Measurements from ENCODE around the gene STARD10.

STARD10 gene

GRCh38 chr11:72821920-72822799, 28.3 kb upstream of the STARD10 start:
- TF ChIP-seq POLR2AphosphoS5 (IDR thresholded peaks at IDR 0.05; ENCODE audit: low read depth, low read length) (peak; percentile 78), FOXP2 (optimal IDR thresholded peaks at IDR 0.05; ENCODE audit: borderline replicate concordance, extremely low read depth, extremely low read length, insufficient read depth) (peak; percentile 87), TAF1 (IDR thresholded peaks at IDR 0.05; ENCODE audit: borderline replicate concordance, insufficient read depth, low read length) (no peak)

DNA sequence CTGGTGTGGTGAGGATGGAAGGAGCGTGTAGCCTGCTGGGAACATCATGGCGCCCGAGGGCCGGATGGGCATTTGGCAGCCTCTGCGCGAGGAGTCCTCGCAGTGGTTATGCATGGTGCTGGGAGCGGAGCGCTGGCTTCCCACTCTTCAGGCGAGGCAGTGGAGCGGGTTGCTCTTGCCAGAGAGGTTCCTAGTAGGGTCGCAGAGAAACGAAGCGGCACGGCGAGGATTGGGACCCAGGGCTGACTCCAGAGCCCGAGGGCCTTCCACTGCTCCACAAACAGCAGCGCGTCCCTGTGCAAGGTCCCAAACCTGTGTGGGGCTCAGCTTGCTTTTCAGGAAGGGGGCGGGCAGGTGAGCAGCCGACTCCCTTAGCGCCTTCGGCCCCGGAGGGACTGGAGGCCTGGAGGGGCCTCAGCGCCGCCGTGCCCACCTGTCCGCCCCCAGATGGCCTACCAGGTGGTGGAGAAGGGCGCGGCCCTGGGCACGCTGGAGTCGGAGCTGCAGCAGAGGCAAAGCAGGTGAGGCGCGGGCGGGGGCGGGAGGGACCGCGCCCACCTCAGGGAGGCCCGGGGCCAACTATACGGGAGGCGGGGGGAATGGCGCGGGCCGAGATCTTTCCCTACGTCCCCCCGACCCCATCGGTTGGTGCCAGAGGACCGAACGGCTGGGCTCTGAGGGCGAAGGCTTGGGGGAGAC, 27.5 kb upstream of the STARD10 start:
- TF ChIP-seq SIN3A (IDR thresholded peaks at IDR 0.05; ENCODE audit: borderline replicate concordance, insufficient read depth, low read length) = no peak
- TF ChIP-seq, protein P1, sequence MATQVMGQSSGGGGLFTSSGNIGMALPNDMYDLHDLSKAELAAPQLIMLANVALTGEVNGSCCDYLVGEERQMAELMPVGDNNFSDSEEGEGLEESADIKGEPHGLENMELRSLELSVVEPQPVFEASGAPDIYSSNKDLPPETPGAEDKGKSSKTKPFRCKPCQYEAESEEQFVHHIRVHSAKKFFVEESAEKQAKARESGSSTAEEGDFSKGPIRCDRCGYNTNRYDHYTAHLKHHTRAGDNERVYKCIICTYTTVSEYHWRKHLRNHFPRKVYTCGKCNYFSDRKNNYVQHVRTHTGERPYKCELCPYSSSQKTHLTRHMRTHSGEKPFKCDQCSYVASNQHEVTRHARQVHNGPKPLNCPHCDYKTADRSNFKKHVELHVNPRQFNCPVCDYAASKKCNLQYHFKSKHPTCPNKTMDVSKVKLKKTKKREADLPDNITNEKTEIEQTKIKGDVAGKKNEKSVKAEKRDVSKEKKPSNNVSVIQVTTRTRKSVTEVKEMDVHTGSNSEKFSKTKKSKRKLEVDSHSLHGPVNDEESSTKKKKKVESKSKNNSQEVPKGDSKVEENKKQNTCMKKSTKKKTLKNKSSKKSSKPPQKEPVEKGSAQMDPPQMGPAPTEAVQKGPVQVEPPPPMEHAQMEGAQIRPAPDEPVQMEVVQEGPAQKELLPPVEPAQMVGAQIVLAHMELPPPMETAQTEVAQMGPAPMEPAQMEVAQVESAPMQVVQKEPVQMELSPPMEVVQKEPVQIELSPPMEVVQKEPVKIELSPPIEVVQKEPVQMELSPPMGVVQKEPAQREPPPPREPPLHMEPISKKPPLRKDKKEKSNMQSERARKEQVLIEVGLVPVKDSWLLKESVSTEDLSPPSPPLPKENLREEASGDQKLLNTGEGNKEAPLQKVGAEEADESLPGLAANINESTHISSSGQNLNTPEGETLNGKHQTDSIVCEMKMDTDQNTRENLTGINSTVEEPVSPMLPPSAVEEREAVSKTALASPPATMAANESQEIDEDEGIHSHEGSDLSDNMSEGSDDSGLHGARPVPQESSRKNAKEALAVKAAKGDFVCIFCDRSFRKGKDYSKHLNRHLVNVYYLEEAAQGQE (IDR thresholded peaks at IDR 0.05; ENCODE audit: insufficient read depth in 1 of 2, low read depth in 2 of 2, low read length in 2 of 2) = no peak

GRCh38 chr11:72820439-72821139, 26.7 kb upstream of the STARD10 start:
- no peak for TF ChIP-seq TAF1 (IDR thresholded peaks at IDR 0.05; ENCODE audit: borderline replicate concordance, insufficient read depth, low read length)

DNA sequence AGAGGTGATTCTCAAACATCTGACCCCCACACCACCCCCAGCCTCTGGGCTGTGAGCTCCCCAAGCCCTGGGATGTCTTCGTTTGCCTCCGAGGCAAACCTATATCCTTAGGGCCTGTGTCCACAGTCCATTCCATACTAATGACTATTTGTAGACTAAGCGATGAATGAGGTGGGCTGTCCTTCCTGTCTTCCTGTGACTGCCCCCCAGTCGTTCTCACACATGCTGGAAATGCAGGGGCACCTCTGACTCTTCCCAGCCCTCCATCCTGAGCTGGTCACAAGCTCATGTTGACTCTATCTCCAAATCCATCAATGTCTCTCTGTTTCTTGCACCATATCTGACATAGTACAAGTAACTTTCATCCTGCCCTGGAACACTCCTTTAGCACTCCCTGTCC, 25.1 kb upstream of the STARD10 start:
- TF ChIP-seq FOXP2 (optimal IDR thresholded peaks at IDR 0.05; ENCODE audit: borderline replicate concordance, extremely low read depth, extremely low read length, insufficient read depth) (no peak), TAF1 (IDR thresholded peaks at IDR 0.05; ENCODE audit: borderline replicate concordance, insufficient read depth, low read length) (no peak), SIN3A (IDR thresholded peaks at IDR 0.05; ENCODE audit: borderline replicate concordance, insufficient read depth, low read length) (no peak), POLR2AphosphoS5 (IDR thresholded peaks at IDR 0.05; ENCODE audit: low read depth, low read length) (no peak)
- TF ChIP-seq, protein P1 (IDR thresholded peaks at IDR 0.05; ENCODE audit: insufficient read depth in 1 of 2, low read depth in 2 of 2, low read length in 2 of 2) = no peak

DNA sequence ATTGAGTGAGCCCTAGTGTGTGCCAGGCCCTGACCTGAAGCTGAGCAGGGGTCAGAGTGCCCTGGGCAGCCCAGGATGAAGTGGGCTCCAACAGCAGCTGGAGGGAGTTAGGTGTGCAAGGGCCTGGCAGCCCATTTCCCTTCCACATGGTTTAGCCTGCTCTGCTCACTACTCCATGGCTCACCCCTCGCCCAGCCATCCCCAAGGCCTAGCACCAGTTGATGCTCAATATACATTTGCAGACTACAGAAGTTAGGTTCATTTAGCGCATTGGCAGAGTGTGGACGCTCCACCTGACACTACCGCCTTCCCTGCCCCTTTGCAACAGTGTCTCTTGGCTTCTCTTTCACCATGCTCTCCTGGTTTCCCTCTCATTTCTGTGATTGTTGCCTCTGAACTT, 24.1 kb upstream of the STARD10 start:
- TF ChIP-seq TAF1 (IDR thresholded peaks at IDR 0.05; ENCODE audit: borderline replicate concordance, insufficient read depth, low read length) (no peak), SIN3A (IDR thresholded peaks at IDR 0.05; ENCODE audit: borderline replicate concordance, insufficient read depth, low read length) (no peak), FOXP2 (optimal IDR thresholded peaks at IDR 0.05; ENCODE audit: borderline replicate concordance, extremely low read depth, extremely low read length, insufficient read depth) (no peak), POLR2AphosphoS5 (IDR thresholded peaks at IDR 0.05; ENCODE audit: low read depth, low read length) (no peak)
- TF ChIP-seq, protein P1 (IDR thresholded peaks at IDR 0.05; ENCODE audit: insufficient read depth in 1 of 2, low read depth in 2 of 2, low read length in 2 of 2) = no peak

Data from PFSK-1 (cell line).